D341Med (cell line): ENCODE results near the gene FFAR1.
"Not testable (repeated sequence)": the region's sequence is repeated elsewhere in the genome, so short reads cannot be mapped to it uniquely, and the experiment has no call there.

Source experiments
- DNase-seq: peaks from one replicate; pipeline ENCODE4 v3.0.0; 2012; ENCODE audit warnings: low spot score

Gene FFAR1

DNA sequence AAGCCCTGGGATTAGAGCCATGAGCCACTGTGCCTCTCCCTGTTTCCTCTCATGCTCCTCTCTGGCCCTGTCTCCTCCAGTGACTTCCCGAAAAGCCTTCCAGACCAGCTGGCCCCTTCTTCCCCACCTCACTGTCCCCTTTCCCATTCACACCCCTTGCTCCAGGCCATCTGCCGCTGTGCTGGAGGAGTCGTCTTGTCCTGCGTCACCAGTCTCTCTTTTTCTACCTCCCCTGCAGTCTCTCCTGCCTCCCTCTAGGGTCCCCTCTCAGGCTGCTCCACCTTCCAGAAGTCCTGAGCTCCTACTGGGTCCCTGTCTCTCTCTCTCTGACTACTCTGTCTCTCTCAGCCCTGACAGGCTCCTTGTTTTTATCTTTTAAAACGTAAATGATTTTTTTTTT lies 5.3 kb upstream of the FFAR1 start:
- DNase-seq: no peak

GRCh38 chr19:35344511-35345031 lies 3.1 kb upstream of the FFAR1 start:
- DNase-seq: no peak

DNA sequence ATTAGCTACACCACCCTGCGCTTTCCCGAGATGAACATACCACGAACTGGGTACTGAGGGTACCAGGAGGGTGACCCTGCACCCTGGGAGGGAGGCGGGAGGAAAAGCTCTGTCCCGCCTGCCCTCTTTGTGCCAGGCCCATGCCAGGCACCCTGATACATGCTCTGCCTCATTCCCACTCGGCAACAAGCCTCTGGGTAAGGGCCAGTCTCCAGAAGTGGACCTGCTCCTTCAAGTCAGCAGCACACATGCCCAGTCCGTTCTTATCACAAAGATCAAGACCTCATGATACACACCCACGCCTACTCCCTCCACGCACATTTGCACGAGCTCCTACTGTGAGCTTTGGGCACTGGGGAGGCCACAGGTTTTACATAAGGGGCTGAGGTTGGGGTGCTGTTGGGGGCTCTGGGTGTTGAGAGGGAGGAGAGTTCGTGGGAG lies 2.0 kb upstream of the FFAR1 start:
- DNase-seq: no peak

GRCh38 chr19:35346193-35347052 lies 1.3 kb upstream of the FFAR1 start:
- DNase-seq: no peak

DNA sequence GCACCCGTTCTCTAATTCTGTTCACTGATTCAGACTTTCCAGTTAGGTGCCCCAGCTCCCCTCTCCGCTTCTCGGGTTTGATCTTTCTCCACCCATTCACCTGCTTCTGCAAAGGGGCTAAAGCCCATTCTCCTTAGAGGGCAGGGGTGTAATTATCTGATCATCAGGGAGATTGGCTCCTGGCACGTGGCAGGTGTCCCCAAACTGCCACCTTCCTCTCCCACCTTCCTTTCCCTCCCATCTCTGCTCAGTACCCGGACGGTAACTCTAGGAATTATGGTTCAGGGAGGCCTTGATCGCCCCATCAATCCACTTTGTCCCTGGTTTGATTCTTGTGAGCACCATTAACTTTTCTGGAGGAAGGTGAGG lies 212 bp downstream of the FFAR1 start:
- DNase-seq: no peak

DNA sequence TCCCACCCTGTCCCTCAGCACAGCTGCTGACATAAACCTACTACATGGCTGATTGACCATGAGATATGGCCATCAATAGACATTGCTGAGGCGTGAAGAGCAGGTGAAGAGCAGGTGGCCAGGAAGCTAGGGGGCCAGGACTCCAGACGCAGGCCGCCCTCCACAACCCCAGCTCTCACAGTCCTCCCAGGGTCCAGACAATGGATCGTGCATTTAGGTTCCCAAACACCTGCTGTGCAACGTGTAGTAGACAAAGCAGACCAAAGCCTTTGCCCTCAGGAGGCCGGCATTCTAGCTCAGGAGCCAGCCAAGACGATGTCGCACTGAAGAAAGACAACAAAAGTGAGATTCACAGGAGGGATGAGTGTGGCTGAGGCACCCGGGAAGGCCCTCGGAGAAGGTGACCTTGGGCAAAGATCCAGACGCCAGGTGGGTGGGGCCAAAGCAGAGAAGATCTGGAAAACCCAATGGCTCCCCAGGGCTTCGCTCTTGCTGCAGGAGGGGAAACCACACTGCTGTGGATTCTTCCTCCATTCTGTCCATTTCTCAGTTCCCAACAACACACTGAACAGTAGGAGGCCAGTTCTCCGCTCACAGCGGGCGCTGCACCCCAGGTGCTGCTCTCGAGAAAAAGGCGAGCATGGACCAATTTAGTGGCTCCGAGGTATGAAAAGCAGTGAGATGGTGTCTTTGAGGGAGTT lies 1.4 kb downstream of the FFAR1 start:
- DNase-seq: no peak

DNA sequence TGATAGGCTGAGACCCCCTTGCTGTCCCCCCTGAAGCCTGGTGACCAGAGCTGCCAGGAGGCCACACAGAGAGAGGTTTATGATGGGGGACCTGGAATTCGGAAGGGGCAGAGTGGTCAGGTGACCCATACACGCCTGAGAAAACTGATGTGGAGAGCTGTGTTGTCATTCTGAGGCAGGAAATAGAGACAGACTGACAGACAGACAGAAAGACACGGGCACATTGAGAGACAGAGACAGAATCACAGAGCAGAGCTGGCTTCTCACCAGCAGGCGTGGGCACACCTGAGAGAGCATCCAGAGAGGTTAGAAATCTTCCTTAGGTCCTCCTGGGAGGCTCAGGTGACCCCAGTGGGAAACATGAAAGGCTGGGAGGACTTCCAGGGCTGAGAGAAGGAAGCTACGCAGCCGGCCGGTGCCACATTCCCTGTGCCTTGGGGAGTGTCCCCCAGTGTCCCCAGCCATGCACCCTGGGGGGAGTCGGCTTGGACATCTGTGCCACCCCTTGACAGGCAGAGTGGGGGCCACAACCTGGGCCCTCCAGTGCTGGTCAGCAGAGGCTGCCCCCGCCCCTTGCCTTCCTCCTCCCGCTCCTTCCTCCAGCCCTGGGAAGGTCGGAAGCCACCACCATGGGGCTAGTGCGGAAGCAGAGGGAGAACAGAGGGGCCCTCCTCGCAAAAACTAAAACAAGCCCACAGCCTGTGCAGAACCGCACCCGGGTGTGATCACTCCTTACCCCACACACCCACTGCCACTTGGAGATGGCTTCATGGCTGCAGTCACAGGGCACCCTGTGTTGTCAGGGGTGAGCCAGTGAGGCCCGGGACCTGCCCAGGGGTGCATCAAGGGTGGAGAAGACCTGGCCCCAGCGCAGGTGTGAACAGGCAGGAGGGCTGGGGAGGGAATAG lies 2.2 kb downstream of the FFAR1 start:
- DNase-seq: no peak

DNA sequence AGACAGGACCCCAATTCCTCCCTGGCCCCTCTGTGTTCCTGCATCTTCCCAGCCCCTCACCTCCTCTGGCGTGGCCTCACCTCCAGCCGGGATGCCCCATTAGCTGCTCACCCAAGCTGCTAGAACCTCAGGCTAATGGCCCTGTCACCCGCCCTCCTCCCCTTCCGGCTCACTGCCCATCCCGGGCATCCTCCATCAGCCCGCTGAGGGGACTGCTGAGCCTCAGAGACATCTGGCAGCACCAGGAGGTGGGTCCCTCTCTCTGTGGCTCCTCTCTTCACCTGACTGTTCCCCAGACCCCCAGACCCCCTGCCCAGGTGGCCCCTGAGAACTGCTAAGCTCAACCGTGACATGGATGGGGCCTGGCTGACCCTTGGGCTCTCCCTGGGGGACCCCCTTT lies 2.9 kb downstream of the FFAR1 start:
- DNase-seq: no peak

GRCh38 chr19:35351411-35352176 lies 3.9 kb downstream of the FFAR1 start:
- DNase-seq: peak; percentile 22

DNA sequence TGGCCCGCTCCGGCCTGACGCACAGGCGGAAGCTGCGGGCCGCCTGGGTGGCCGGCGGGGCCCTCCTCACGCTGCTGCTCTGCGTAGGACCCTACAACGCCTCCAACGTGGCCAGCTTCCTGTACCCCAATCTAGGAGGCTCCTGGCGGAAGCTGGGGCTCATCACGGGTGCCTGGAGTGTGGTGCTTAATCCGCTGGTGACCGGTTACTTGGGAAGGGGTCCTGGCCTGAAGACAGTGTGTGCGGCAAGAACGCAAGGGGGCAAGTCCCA lies 4.4 kb downstream of the FFAR1 start:
- no peak for DNase-seq

- peak; percentile 84 for DNase-seq
These were observed 5.0 kb downstream of the FFAR1 start for GRCh38 chr19:35352448-35353304.

- DNase-seq: no peak
These were observed 5.9 kb downstream of the FFAR1 start for GRCh38 chr19:35353635-35354034.

GRCh38 chr19:35354898-35355297 lies 7.2 kb downstream of the FFAR1 start:
- DNase-seq: no peak

GRCh38 chr19:35355791-35356460 lies 8.2 kb downstream of the FFAR1 start:
- no peak for DNase-seq

DNA sequence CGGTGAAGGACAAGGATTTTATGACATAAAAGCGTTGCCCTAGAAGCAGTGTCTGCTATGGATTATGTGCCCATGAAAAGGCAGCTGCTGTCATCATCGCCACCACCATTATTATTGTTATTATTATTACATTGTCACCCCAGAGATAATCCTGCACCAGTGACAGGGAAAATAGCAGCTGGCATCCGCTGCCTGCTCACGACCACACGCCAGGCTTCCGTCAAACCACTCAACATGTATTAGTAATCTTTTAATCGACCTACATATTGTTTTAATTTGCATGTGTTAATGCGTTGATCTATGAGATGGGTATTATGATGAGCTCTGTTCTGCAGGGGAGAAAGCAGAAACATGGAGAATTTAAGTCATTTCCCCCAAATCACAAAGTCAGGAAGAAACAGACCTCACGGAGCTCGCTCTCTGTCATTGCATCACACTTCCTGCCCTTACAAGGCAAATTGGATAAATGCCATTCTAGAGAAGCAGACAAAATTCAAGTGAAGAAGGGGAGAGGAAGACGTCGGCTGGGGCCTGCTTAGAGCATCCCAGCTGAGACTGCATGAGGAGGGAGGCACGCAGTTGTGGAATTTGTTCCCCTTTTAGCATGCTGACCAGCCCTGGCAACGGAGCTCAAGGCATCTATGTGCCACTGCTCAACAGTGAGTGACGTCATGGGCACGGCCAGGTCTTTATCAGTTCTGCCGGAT lies 10.3 kb downstream of the FFAR1 start, which contains the start of gene FFAR3:
Gene FFAR3 (plus strand): TSS at position 594 of the 707 bp plus-strand sequence. CDS start 431 bp downstream, outside the sequence.
- peak; percentile 70 for DNase-seq

DNA sequence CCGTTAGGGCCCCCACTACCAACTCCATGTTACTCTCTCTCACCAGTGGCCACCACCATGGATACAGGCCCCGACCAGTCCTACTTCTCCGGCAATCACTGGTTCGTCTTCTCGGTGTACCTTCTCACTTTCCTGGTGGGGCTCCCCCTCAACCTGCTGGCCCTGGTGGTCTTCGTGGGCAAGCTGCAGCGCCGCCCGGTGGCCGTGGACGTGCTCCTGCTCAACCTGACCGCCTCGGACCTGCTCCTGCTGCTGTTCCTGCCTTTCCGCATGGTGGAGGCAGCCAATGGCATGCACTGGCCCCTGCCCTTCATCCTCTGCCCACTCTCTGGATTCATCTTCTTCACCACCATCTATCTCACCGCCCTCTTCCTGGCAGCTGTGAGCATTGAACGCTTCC lies 11.1 kb downstream of the FFAR1 start:
- DNase-seq: not testable (repeated sequence)

DNA sequence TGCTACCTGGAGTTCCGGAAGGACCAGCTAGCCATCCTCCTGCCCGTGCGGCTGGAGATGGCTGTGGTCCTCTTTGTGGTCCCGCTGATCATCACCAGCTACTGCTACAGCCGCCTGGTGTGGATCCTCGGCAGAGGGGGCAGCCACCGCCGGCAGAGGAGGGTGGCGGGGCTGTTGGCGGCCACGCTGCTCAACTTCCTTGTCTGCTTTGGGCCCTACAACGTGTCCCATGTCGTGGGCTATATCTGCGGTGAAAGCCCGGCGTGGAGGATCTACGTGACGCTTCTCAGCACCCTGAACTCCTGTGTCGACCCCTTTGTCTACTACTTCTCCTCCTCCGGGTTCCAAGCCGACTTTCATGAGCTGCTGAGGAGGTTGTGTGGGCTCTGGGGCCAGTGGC lies 11.7 kb downstream of the FFAR1 start:
- DNase-seq: not testable (repeated sequence)

DNA sequence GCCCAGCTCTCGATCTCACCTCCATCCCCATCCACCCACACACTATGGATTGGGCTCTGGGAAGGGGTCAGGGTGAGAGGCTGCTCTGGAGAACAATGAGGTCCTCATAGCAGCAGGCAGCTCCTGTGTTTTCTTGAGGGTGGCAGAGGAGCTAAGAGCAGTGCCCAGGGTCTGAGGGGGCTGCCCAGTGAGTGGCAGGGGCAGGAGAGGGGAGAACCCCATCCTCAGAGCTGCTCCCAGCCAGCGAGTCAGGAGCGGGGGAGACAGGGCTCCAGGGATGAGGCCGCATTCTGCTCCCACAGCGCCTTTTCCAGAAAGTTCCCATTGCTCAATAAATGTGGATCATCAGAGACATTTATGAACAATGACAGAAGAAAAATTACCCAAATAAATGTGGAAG lies 12.4 kb downstream of the FFAR1 start:
- DNase-seq: not testable (repeated sequence)

- DNase-seq: no peak
These were observed 13.2 kb downstream of the FFAR1 start for GRCh38 chr19:35360880-35361420.
